ENCODE results near the gene KLHL3. TPM values are rescaled to one million over a fixed set of nuclear protein-coding genes. Genes with fewer than 3 reads are reported as not detected.

KLHL3 gene
- polyA plus RNA-seq, 1 experiment: 2.2 TPM

DNA sequence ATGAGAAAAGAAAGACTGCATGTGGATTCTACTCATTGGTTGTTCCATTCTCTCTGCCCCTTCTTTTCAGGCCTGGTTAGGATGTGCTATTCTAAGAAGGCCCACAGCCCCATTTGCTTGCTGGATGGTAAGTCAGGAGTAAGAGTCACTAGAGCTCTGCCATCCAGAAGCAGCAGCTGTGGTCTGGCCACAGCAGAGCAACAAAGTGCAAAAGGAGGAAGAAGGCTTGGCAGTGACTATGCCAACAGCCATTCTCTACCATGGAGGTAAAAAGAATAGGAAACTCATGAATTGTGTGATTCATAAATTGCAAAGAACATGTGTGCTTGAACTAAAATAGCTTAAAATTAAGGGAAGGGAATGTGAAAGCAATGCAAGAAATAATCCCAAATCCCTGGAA, 20.9 kb downstream of the KLHL3 start:
- ChIA-PET CTCF (interaction anchor here (0.8 to 1.0 kb wide), 2 partner anchors 21 to 55 kb away, joined by 3 read pairs; partner anchors contain the start of gene KLHL3), POLR2A (interaction anchor here (1.4 kb wide), 1 partner anchor 22 kb away, joined by 4 read pairs; no protein-coding TSS in a partner anchor)
- H3K4me3 ChIP-seq (ENCODE audit: low read depth, low read length): no peak overlapping the region
- H3K9me3 ChIP-seq (ENCODE audit: control insufficient read depth, insufficient read depth, low read length): no peaks in the 10 kb centered on the region
- TF ChIP-seq, protein P1, sequence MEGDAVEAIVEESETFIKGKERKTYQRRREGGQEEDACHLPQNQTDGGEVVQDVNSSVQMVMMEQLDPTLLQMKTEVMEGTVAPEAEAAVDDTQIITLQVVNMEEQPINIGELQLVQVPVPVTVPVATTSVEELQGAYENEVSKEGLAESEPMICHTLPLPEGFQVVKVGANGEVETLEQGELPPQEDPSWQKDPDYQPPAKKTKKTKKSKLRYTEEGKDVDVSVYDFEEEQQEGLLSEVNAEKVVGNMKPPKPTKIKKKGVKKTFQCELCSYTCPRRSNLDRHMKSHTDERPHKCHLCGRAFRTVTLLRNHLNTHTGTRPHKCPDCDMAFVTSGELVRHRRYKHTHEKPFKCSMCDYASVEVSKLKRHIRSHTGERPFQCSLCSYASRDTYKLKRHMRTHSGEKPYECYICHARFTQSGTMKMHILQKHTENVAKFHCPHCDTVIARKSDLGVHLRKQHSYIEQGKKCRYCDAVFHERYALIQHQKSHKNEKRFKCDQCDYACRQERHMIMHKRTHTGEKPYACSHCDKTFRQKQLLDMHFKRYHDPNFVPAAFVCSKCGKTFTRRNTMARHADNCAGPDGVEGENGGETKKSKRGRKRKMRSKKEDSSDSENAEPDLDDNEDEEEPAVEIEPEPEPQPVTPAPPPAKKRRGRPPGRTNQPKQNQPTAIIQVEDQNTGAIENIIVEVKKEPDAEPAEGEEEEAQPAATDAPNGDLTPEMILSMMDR (IDR thresholded peaks at IDR 0.05; ENCODE audit: low read depth, low read length): no peak
- H3K27me3 ChIP-seq (ENCODE audit: control insufficient read depth, insufficient read depth, low read length): no peaks in the 10 kb centered on the region
- no peak for DNase-seq (ENCODE audit: low read depth, low spot score)
- H3K27ac ChIP-seq (ENCODE audit: low read depth, low read length): no peak overlapping the region

DNA sequence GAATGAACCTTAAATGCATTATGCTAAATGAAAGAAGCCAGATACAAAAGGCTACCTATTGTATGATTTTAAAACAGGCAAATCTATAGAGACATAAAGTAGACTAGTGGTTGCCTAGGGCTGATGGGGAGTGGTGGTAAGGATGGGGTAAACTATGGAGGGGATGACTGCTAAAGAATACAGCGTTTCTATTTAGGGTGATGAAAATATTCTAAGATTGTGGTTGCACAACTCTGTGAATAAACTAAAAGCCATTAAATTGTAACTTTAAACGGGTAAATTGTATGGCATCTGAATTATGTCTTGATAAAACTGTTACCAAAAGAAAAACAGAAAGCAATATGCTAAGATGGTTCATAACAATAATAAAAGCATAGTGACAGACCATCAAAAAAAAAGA, 21.4 kb downstream of the KLHL3 start:
- Histone ChIP-seq H3K4me3 (ENCODE audit: low read depth, low read length) (no peak overlapping the region), H3K27me3 (ENCODE audit: control insufficient read depth, insufficient read depth, low read length) (no peaks in the 10 kb centered on the region), H3K27ac (ENCODE audit: low read depth, low read length) (no peak overlapping the region), H3K9me3 (ENCODE audit: control insufficient read depth, insufficient read depth, low read length) (no peaks in the 10 kb centered on the region)
- CTCF ChIA-PET: no interaction called here
- POLR2A ChIA-PET: no interaction called here
- TF ChIP-seq, protein P1 (IDR thresholded peaks at IDR 0.05; ENCODE audit: low read depth, low read length): no peak
- no peak for DNase-seq (ENCODE audit: low read depth, low spot score)

DNA sequence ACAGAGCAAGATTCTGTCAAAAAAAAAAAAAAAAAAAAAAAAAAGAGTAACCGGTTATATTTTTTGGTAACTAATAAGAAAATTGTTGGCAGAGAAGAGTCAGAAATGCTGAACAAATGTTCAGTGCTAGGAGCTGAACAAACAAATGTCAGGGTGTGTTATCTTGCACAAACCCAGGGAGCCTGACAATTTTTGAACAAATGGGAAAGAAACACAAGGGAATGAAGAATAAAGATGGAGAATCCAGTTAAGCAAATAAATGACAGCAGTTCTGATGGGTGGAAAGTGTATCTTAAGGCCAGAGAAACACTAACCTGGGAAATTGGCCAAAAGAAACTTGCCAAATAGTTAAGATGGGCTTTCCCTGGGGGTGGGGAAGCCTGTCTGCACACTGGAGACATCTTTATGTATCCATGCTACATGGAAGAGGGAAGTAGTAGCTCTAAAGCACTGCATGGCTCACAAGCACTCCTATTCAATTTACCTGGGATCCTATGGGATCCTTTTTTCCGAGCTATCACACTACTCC, 23.7 kb downstream of the KLHL3 start:
- Histone ChIP-seq H3K27ac (ENCODE audit: low read depth, low read length) (no peak overlapping the region), H3K4me3 (ENCODE audit: low read depth, low read length) (no peak overlapping the region), H3K9me3 (ENCODE audit: control insufficient read depth, insufficient read depth, low read length) (no peaks in the 10 kb centered on the region), H3K27me3 (ENCODE audit: control insufficient read depth, insufficient read depth, low read length) (no peaks in the 10 kb centered on the region)
- ChIA-PET POLR2A (no interaction called here), CTCF (interaction anchor here (0.7 to 3.1 kb wide), 4 partner anchors 10 to 89 kb away, joined by 3 to 25 read pairs (median 4); no protein-coding TSS in a partner anchor)
- TF ChIP-seq, protein P1 (IDR thresholded peaks at IDR 0.05; ENCODE audit: low read depth, low read length): no peak
- no peak for DNase-seq (ENCODE audit: low read depth, low spot score)

DNA sequence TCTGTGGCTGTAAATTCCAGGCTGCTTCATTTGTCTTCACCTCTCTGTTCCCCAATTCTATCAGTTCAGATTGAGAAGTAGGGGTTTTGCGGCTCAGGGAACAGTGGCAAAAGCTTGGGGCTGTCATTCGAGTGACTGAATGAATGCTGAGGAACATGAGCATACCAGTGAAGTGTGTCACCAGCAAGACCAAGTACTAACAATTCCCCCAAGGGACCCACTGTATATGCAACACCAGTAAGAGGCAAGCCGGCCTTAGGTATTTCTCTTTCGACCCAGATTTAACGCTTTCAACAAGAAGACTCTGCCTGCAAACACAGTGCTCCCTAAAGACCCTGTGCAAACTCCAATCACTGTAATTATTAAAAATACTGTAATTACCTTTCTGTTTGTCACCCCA, 25.8 kb downstream of the KLHL3 start:
- Histone ChIP-seq H3K9me3 (ENCODE audit: control insufficient read depth, insufficient read depth, low read length) (no peaks in the 10 kb centered on the region), H3K27ac (ENCODE audit: low read depth, low read length) (no peak overlapping the region), H3K4me3 (ENCODE audit: low read depth, low read length) (no peak overlapping the region), H3K27me3 (ENCODE audit: control insufficient read depth, insufficient read depth, low read length) (no peaks in the 10 kb centered on the region)
- TF ChIP-seq, protein P1 (IDR thresholded peaks at IDR 0.05; ENCODE audit: low read depth, low read length): no peak
- ChIA-PET CTCF (interaction anchor here (0.8 kb wide), 1 partner anchor 50 kb away, joined by 3 read pairs; no protein-coding TSS in a partner anchor), POLR2A (no interaction called here)
- DNase-seq (ENCODE audit: low read depth, low spot score): no peak

DNA sequence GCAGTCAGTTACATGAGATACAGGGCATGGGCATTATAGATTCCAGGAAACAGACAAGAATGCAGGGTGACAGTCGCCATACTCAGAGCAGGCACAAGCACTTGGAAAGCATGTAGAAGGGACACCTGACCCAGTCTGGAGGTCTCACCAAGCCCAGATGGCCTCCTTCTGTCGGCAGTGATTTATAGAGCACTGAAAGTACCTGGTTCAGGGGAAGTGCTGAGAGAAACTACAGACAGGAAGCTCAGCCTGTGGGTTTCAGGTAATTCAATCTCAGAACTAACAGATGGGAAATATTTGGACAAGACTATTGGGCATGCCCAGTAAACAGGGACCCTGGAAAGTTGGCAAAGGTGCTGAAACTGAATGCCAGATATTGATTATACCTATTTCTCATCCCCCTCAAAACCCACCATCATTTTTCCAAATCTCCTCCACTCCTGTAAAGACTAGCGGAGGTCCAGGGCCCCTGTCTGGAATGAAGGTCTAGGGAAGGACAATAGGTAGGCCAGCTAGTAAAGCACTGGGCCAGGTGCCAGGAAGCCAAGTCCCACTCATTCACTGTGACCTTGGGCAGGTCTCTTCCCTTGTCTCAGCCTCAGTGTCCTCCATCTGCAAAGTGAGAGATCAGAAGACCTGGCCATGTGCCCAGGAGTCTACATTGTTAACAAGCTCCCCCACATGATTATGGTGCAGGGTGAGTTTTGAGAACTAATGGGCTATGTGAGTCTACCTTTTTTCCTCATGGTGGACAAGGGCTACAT, 26.9 kb downstream of the KLHL3 start:
- no peak for DNase-seq (ENCODE audit: low read depth, low spot score)
- H3K9me3 ChIP-seq (ENCODE audit: control insufficient read depth, insufficient read depth, low read length): no peaks in the 10 kb centered on the region
- H3K27ac ChIP-seq (ENCODE audit: low read depth, low read length): no peak overlapping the region
- CTCF ChIA-PET: interaction anchor here (0.6 to 1.5 kb wide), 3 partner anchors 34 to 70 kb away, joined by 3 to 6 read pairs (median 4); no protein-coding TSS in a partner anchor
- H3K4me3 ChIP-seq (ENCODE audit: low read depth, low read length): no peak overlapping the region
- TF ChIP-seq, protein P1 (IDR thresholded peaks at IDR 0.05; ENCODE audit: low read depth, low read length): no peak
- H3K27me3 ChIP-seq (ENCODE audit: control insufficient read depth, insufficient read depth, low read length): no peaks in the 10 kb centered on the region
- POLR2A ChIA-PET: no interaction called here
